ENCODE results near the gene TTC34. TPM values are rescaled to one million over a fixed set of nuclear protein-coding genes. Genes with fewer than 3 reads are reported as not detected.

The TTC34 gene
- total and polyA plus RNA-seq, 10 of the 15 experiments (the other 5 are each of a cell fraction or from before 2014, with no cell fraction given), result 0.03 to 0.49 (median 0.05) TPM; not detected in 2

DNA sequence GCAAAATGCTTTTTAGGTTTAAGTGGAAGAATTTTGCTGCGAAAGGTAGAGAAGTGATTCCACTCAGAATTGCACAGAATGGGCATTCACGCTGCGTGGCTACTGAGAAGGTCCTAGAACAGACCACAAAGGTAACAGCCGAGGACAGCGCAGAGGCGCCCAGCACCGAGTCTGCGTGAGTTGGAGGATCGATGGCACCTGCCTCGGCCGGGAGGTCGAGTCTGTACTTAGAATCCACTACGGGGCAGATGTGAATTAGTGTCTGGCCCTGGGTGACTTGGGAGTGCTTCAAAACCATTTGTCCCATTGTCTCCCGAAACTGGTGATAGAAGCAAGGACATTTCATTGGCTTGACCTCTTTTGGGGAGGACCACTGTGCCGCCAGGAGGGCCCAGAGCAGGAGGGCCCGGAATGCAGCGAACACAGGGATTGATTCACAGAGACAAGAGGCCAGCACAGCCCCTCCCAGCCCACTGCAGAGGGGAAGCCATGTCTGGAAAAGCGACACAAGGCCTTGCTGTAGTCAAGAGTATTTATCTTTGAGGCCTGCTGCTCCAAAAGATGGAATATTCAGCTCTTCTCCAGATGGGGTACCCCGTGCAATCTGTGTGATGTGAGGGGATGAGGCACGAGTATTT, 35.0 kb upstream of the TTC34 start:
- RAD21 ChIA-PET (ENCODE audit: unreplicated experiment), result no interaction called here

More for the DNA sequence above, 35.0 kb upstream of the TTC34 start:
- Histone ChIP-seq H3K9me3 (replicated peaks; ENCODE audit: control insufficient read depth, insufficient read depth, low read length) (no peaks in the 10 kb centered on the region; the same call in 2 of the 3 replicates), H4K20me1 (ENCODE audit: control insufficient read depth, insufficient read depth) (no peaks in the 10 kb centered on the region), H3K4me1 (ENCODE audit: control insufficient read depth, insufficient read depth, low read length) (no peaks in the 10 kb centered on the region), H3K27ac (ENCODE audit: control insufficient read depth, insufficient read depth) (no peak overlapping the region), H3K4me2 (ENCODE audit: control insufficient read depth, insufficient read depth) (no peak overlapping the region), H3K36me3 (ENCODE audit: control insufficient read depth in 2 of 2, insufficient read depth in 2 of 2, low read length in 1 of 2) (no peaks in the 10 kb centered on the region), H3K4me3 (no peak overlapping the region), H2AFZ (ENCODE audit: control insufficient read depth, low read depth, low read length) (no peak overlapping the region), H3K27me3 (replicated peaks in 1 of 2; ENCODE audit: control insufficient read depth in 2 of 2, insufficient read depth in 2 of 2, low read length in 1 of 2) (no peaks in the 10 kb centered on the region), H3K79me2 (ENCODE audit: control insufficient read depth, insufficient read depth, low read length) (no peaks in the 10 kb centered on the region), H3K9ac (ENCODE audit: control insufficient read depth, insufficient read depth, low read length) (no peak overlapping the region)
- FAIRE-seq (no peak), ATAC-seq (no peak), DNase-seq (ENCODE audit: low read depth, low spot score) (no peak)
- no peak for TF ChIP-seq SP1 (IDR thresholded peaks at IDR 0.05; ENCODE audit: low read depth, low read length)
- TF ChIP-seq, protein P1, sequence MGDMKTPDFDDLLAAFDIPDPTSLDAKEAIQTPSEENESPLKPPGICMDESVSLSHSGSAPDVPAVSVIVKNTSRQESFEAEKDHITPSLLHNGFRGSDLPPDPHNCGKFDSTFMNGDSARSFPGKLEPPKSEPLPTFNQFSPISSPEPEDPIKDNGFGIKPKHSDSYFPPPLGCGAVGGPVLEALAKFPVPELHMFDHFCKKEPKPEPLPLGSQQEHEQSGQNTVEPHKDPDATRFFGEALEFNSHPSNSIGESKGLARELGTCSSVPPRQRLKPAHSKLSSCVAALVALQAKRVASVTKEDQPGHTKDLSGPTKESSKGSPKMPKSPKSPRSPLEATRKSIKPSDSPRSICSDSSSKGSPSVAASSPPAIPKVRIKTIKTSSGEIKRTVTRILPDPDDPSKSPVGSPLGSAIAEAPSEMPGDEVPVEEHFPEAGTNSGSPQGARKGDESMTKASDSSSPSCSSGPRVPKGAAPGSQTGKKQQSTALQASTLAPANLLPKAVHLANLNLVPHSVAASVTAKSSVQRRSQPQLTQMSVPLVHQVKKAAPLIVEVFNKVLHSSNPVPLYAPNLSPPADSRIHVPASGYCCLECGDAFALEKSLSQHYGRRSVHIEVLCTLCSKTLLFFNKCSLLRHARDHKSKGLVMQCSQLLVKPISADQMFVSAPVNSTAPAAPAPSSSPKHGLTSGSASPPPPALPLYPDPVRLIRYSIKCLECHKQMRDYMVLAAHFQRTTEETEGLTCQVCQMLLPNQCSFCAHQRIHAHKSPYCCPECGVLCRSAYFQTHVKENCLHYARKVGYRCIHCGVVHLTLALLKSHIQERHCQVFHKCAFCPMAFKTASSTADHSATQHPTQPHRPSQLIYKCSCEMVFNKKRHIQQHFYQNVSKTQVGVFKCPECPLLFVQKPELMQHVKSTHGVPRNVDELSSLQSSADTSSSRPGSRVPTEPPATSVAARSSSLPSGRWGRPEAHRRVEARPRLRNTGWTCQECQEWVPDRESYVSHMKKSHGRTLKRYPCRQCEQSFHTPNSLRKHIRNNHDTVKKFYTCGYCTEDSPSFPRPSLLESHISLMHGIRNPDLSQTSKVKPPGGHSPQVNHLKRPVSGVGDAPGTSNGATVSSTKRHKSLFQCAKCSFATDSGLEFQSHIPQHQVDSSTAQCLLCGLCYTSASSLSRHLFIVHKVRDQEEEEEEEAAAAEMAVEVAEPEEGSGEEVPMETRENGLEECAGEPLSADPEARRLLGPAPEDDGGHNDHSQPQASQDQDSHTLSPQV (IDR thresholded peaks at IDR 0.05), result no peak
- TF ChIP-seq RB1 (IDR thresholded peaks at IDR 0.05; ENCODE audit: borderline replicate concordance), result no peak
- TF ChIP-seq SMAD5 (IDR thresholded peaks at IDR 0.05; ENCODE audit: low read depth), result no peak
- TF ChIP-seq MTA2 (IDR thresholded peaks at IDR 0.05; ENCODE audit: low read depth), result no peak
- POLR2A ChIA-PET, result no interaction called here
- no TSS peak for BruUV-seq (replicated peaks)
- SMC1A ChIA-PET (ENCODE audit: uncharacterized antibody, unreplicated experiment), result no interaction called here
- WGBS (ENCODE audit: insufficient coverage, insufficient replicate concordance, low lambda C conversion rate, missing lambda C conversion rate), result 38% methylated on average over 20 of the region's 20 CpGs
- intact Hi-C loops (cut with micrococcal nuclease; ENCODE audit: unreplicated experiment) (no loop called here), in situ Hi-C loops (cut with MboI) (no loop called here)
- CTCF ChIA-PET, result no interaction called here

All from GM12878 (cell line).